Gastroesophageal sphincter (tissue), 4 donors: ENCODE results near the gene ZNF397. TPM values are rescaled to one million over a fixed set of nuclear protein-coding genes. Genes with fewer than 3 reads are reported as not detected.
"Not testable (repeated sequence)": the region's sequence is repeated elsewhere in the genome, so short reads cannot be mapped to it uniquely, and the experiment has no call there.

Experiments
- ATAC-seq: fragments of 150-250 bp; one replicate; pipeline ENCODE4 v1.9.1; 2016; ENCODE audit warnings: mild to moderate bottlenecking, moderate library complexity
- H3K27ac ChIP-seq, 4 donors: fragments of 200-600 bp; sonication (generic) in 3 of 4; 1 replicate in 3 of 4; 2 replicates in 1 of 4; pipeline ENCODE4 v1.5.1; 2016 to 2019
- H3K27me3 ChIP-seq: fragments of 200-600 bp; sonication (generic); one replicate; pipeline ENCODE4 v1.5.1; 2019
- H3K36me3 ChIP-seq, 2 donors: fragments of 200-600 bp; sonication (generic); one replicate each; pipeline ENCODE4 v1.5.1; 2019; ENCODE audit warnings: control low read depth in 1 of 2
- H3K4me1 ChIP-seq, 3 donors: fragments of 200-600 bp; sonication (generic); 1 replicate in 2 of 3; 2 replicates in 1 of 3; pipeline ENCODE4 v1.5.1; 2016 to 2019; ENCODE audit warnings: control low read depth in 2 of 3
- H3K4me3 ChIP-seq, 2 donors: fragments of 200-600 bp; sonication (generic); one replicate each; pipeline ENCODE4 v1.5.1; 2019; ENCODE audit warnings: mild to moderate bottlenecking in 1 of 2, moderate library complexity in 1 of 2
- H3K9me3 ChIP-seq, 3 donors: fragments of 200-600 bp; sonication (generic); one replicate each; pipeline ENCODE4 v1.5.1; 2017 to 2019; ENCODE audit warnings: control low read depth in 2 of 3
- EP300 ChIP-seq: sonication (generic); formaldehyde crosslinking; IDR thresholded peaks from one replicate; pipeline ENCODE4 v1.6.1; 2017; ENCODE audit warnings: antibody characterized with exemption, mild to moderate bottlenecking
- POLR2A ChIP-seq, 2 donors: fragments of 450-650 bp; IDR thresholded peaks; one replicate each; pipeline ENCODE4 v1.6.1; 2017; ENCODE audit warnings: antibody characterized with exemption in 2 of 2, mild to moderate bottlenecking in 2 of 2, moderate library complexity in 1 of 2
- POLR2AphosphoS5 ChIP-seq: sonication (generic); formaldehyde crosslinking; IDR thresholded peaks from one replicate; pipeline ENCODE4 v1.6.1; 2017; ENCODE audit warnings: antibody characterized with exemption
- WGBS, 2 donors: methylation state at CpG; one replicate each; pipeline ENCODE4 v1.1.5; 2018; ENCODE audit warnings: low coverage in 1 of 2; 5-methylcytosine and 5-hydroxymethylcytosine counted together
- total RNA-seq, 4 donors: library from RNA; depleted of rRNA; stranded (reverse); fragments of >200 nt; gene quantifications; one replicate each; pipeline ENCODE4 v1.1.0, GENCODE V29; 2016
- TF ChIP-seq, protein P1 (sequence below), 4 experiments: fragments of 200-600 bp in 2 of 4; fragments of 450-650 bp in 2 of 4; sonication (generic) in 1 of 4; IDR thresholded peaks; one replicate each; pipeline ENCODE4 v1.5.1; 2017 to 2019; ENCODE audit warnings: antibody characterized with exemption in 4 of 4, mild to moderate bottlenecking in 2 of 4, moderate library complexity in 2 of 4

The ZNF397 gene
- total RNA-seq, 4 donors from 2014 or later = 30.6 to 40.0 (median 31.3) TPM

DNA sequence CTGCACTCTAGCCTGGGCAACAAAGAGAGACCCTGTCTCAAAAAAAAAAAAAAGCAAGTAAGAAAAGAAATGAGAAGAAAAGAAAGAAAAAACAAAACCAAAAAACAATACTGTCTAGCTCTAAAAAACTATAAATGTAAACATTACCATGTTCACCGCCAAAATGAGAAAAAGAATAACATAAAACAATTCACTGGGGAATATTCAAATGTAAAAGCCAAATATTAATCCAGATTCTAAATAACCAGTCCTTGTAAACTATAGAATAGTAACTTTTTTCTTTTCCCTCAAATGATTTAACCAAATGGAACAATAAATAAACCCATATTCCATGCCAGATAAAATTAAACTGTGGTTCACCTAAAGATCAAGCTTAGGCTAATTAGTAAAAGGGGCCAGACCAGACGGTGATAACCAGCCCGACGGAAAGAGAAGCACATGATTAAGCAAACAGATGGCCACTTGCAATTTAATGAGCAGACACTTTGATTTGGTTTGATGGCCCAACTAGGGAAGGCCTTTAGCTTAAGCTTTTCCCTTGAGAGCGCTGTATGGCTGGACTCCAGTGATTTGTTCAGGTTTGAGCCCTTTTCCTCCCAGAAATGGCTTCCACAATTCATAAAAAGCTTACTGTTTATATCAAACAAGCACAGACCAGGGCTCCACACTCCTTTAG, 39.4 kb upstream of the ZNF397 start:
- ATAC-seq = no peak
- no peak overlapping the region for H3K27ac ChIP-seq
- 67 to 94% methylated on average over 4 to 5 of the region's 5 CpGs for WGBS, 2 donors
- H3K27me3 ChIP-seq = no peaks in the 10 kb centered on the region
- TF ChIP-seq, protein P1, sequence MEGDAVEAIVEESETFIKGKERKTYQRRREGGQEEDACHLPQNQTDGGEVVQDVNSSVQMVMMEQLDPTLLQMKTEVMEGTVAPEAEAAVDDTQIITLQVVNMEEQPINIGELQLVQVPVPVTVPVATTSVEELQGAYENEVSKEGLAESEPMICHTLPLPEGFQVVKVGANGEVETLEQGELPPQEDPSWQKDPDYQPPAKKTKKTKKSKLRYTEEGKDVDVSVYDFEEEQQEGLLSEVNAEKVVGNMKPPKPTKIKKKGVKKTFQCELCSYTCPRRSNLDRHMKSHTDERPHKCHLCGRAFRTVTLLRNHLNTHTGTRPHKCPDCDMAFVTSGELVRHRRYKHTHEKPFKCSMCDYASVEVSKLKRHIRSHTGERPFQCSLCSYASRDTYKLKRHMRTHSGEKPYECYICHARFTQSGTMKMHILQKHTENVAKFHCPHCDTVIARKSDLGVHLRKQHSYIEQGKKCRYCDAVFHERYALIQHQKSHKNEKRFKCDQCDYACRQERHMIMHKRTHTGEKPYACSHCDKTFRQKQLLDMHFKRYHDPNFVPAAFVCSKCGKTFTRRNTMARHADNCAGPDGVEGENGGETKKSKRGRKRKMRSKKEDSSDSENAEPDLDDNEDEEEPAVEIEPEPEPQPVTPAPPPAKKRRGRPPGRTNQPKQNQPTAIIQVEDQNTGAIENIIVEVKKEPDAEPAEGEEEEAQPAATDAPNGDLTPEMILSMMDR (IDR thresholded peaks at IDR 0.05) = no peak
- TF ChIP-seq POLR2A (IDR thresholded peaks at IDR 0.05) (no peak), POLR2AphosphoS5 (no peak), EP300 (no peak)
- H3K36me3 ChIP-seq = no peaks in the 10 kb centered on the region
- H3K9me3 ChIP-seq = no peaks in the 10 kb centered on the region
- H3K4me3 ChIP-seq = no peak overlapping the region
- H3K4me1 ChIP-seq = peaks cover 0 to 17% (median 7%) of the 10 kb centered on the region in 3 donors

DNA sequence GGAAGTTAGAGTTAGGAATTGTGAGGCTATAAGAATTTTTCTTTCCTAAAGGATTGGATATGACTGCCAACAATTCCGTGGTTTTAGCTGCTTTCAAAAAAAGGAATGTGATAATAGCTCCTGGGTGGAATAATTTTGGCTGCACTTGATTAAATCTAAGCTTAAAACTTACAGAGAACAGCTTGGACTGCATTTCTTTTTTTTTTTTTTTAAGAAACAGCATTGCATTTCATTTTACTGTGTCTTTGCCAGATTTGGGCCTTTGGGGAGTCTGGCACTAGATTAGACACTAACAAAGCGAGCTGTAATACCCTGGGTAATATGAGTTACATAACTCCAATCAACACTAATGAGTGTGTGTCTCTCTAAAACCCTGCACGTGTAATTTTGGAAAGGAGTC, 37.8 kb upstream of the ZNF397 start:
- Histone ChIP-seq H3K9me3 (no peaks in the 10 kb centered on the region), H3K36me3 (no peaks in the 10 kb centered on the region), H3K4me3 (no peak overlapping the region), H3K27ac (peak overlapping the region in 1 of 4 donors; percentile 42), H3K4me1 (peaks cover 0 to 17% (median 7%) of the 10 kb centered on the region in 3 donors), H3K27me3 (no peaks in the 10 kb centered on the region)
- whole genome bisulfite sequencing, 2 donors = 3 to 15% methylated on average over 3 of the region's 3 CpGs
- TF ChIP-seq, protein P1 (IDR thresholded peaks at IDR 0.05) = no peak
- TF ChIP-seq EP300 (no peak), POLR2AphosphoS5 (no peak), POLR2A (IDR thresholded peaks at IDR 0.05) (no peak)
- no peak for ATAC-seq

DNA sequence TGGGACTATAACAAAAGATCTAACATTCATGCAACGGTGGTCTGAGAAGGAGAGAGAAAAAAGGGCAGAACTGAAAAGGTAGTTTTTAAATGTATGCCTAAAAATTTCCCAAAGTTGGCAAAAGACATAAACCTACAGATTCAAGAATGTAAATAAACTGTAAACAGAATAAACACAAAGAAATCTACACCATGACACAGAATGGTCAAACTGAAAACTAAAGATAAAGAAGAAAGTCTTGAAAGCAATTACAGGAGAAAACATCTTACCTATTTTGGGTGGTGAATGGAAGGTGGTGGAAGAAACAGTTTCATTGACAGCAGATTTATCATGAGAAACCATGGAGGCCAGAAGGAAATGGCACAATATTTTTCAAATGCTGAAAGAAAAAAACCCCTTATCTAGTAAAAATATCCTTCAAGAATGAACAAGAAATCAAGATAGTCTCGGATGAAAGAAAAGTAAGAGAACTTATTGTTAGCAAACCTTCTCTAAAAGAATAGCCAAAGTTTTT, 35.6 kb upstream of the ZNF397 start:
- H3K27ac ChIP-seq = no peak overlapping the region
- ATAC-seq = no peak
- no peaks in the 10 kb centered on the region for H3K36me3 ChIP-seq
- no peaks in the 10 kb centered on the region for H3K9me3 ChIP-seq
- WGBS, 2 donors = 100% methylated on average over 1 to 2 of the region's 2 CpGs
- H3K4me3 ChIP-seq = no peak overlapping the region
- H3K4me1 ChIP-seq = peaks cover 0 to 17% (median 7%) of the 10 kb centered on the region in 3 donors
- no peak for TF ChIP-seq POLR2AphosphoS5
- H3K27me3 ChIP-seq = no peaks in the 10 kb centered on the region

DNA sequence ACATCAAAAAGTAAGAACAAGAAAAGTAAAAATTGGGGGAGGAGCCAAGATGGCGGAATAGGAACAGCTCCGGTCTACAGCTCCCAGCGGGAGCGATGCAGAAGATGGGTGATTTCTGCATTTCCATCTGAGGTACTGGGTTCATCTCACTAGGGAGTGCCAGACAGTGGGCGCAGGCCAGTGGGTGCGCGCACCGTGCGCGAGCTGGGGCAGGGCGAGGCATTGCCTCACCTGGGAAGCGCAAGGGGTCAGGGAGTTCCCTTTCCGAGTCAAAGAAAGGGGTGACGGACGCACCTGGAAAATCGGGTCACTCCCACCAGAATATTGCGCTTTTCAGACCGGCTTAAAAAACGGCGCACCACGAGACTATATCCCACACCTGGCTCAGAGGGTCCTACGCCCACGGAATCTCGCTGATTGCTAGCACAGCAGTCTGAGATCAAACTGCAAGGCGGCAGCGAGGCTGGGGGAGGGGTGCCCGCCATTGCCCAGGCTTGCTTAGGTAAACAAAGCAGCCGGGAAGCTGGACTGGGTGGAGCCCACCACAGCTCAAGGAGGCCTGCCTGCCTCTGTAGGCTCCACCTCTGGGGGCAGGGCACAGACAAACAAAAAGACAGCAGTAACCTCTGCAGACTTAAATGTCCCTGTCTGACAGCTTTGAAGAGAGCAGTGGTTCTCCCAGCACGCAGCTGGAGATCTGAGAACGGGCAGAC, 34.9 kb upstream of the ZNF397 start:
- H3K27ac ChIP-seq, H3K36me3 ChIP-seq, H3K27me3 ChIP-seq, ATAC-seq, H3K9me3 ChIP-seq, H3K4me3 ChIP-seq: not testable (repeated sequence)
- H3K4me1 ChIP-seq = peaks cover 0 to 17% (median 7%) of the 10 kb centered on the region in 3 donors
- WGBS, 2 donors = 95 to 97% methylated on average over 13 of the region's 30 CpGs

DNA sequence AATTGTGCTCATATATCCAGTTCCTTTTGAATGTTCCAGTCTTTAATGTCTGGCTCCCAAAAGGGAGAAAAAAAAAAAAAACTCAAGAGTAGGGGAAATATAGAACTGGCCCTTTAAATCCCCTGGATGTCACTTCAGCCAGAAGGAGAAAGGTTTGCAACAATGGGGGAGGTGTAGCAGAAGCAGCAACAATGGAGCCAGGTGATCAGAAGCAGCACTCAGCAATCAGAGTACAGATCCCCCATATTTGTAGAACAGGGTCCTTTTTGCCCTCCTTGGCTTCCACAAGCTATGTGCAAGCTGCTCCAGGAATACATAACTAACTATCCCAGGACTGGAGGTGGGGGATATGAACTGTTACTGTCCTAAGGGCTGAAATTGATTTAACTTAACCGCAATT, 25.8 kb upstream of the ZNF397 start:
- Histone ChIP-seq H3K27ac (no peak overlapping the region), H3K4me1 (no peaks in the 10 kb centered on the region), H3K27me3 (no peaks in the 10 kb centered on the region), H3K9me3 (no peaks in the 10 kb centered on the region), H3K4me3 (no peak overlapping the region), H3K36me3 (no peaks in the 10 kb centered on the region)
- no peak for ATAC-seq
- TF ChIP-seq POLR2A (IDR thresholded peaks at IDR 0.05) (no peak), EP300 (no peak), POLR2AphosphoS5 (no peak)
- TF ChIP-seq, protein P1 (IDR thresholded peaks at IDR 0.05) = no peak
- 86 to 91% methylated on average over 1 of the region's 1 CpG for WGBS, 2 donors

DNA sequence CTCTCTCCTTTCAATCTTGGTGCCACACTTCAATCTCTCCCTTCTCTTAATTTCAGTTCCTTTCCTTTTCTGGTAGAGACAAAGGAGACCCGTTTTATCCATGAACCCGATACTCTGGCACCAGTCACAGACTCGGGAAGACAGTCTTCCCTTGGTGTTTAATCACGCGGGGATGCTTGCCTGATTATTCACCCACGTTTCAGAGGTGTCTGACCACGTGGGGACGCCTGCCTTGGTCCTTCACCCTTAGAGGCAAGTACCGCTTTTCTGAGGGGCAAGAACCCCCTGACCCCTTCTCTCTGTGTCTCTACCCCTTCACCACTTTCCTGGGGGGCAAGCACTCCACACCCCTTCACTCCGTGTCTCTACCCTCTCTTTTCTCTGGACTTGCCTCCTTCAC, 24.2 kb upstream of the ZNF397 start:
- H3K9me3 ChIP-seq, H3K4me1 ChIP-seq, H3K4me3 ChIP-seq, ATAC-seq, H3K27me3 ChIP-seq, H3K27ac ChIP-seq, H3K36me3 ChIP-seq: not testable (repeated sequence)
- 72 to 81% methylated on average over 2 to 10 of the region's 10 CpGs for WGBS, 2 donors

DNA sequence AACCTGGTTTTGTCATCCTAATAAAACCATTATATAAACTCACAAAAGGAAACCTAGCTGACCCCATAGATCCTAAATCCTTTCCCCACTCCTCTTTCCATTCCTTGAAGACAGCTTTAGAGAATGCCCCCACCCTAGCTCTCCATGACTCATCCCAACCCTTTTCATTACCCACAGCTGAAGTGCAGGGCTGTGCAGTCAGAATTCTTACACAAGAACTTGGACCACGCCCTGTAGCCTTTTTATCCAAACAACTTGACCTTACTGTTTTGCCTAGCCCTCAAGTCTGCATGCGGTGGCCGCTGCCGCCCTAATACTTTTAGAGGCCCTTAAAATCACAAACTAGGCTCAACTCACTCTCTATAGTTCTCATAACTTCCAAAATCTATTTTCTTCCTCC, 21.5 kb upstream of the ZNF397 start:
- ATAC-seq, H3K4me1 ChIP-seq, H3K36me3 ChIP-seq, H3K27me3 ChIP-seq, H3K4me3 ChIP-seq, H3K9me3 ChIP-seq, H3K27ac ChIP-seq: not testable (repeated sequence)
- 80 to 87% methylated on average over 4 of the region's 4 CpGs for WGBS, 2 donors
